H1 (cell line): Measurements from ENCODE around the gene TOM1L2. TPM values are rescaled to one million over a fixed set of nuclear protein-coding genes. Genes with fewer than 3 reads are reported as not detected.
A peak's percentile ranks its signal among the peaks of the same experiment; 100 is the strongest.

Experiments used
- CTCF ChIA-PET: fragments of 300-600 bp; sonication (Branson Sonifier 250); formaldehyde crosslinking; loops from one replicate; lab custom pipeline; 2021; ENCODE audit not compliant: partially characterized antibody; lab: Charles Lee
- POLR2A ChIA-PET: fragments of 300-600 bp; sonication (Branson Sonifier 250); formaldehyde crosslinking; loops from one replicate; lab custom pipeline; 2021; ENCODE audit warnings: inconsistent platforms; ENCODE audit not compliant: partially characterized antibody; lab: Charles Lee
- DNase-seq, 2 experiments: peaks; one replicate each; pipeline versions ENCODE4 v3.0.0 to v3.0.0-alpha.2; 2010 to 2022; ENCODE audit warnings: low spot score in 2 of 2, low read depth in 1 of 2, mixed read lengths in 1 of 2
- FAIRE-seq: peaks from 2 replicates; lab custom pipeline; 2011; peaks lifted over from hg19 to GRCh38; lab: Jason Lieb, UNC
- H2AFZ ChIP-seq: 2 replicates; pipeline ENCODE4 v1.8.1; 2012; ENCODE audit warnings: low read length, inconsistent platforms
- H2AK5ac ChIP-seq: 2 replicates; pipeline ENCODE4 v1.6.1; 2013; ENCODE audit warnings: low read depth, low read length
- H2BK120ac ChIP-seq: replicated peaks from 2 replicates; pipeline ENCODE3; 2013; ENCODE audit warnings: low read depth, low read length, inconsistent platforms
- H2BK12ac ChIP-seq: 2 replicates; pipeline ENCODE4 v1.6.1; 2013; ENCODE audit warnings: low read depth, low read length
- H2BK15ac ChIP-seq: 2 replicates; pipeline ENCODE4 v1.6.1; 2013; ENCODE audit warnings: low read length
- H2BK20ac ChIP-seq: 2 replicates; pipeline ENCODE4 v1.6.1; 2013; ENCODE audit warnings: low read length
- H2BK5ac ChIP-seq: 2 replicates; pipeline ENCODE4 v1.6.1; 2013; ENCODE audit warnings: low read depth, low read length
- H3K14ac ChIP-seq: 2 replicates; pipeline ENCODE4 v1.6.1; 2013; ENCODE audit warnings: inconsistent platforms; ENCODE audit not compliant: insufficient read length
- H3K18ac ChIP-seq: 2 replicates; pipeline ENCODE4 v1.6.1; 2013; ENCODE audit warnings: low read length; ENCODE audit errors: extremely low read depth
- H3K23ac ChIP-seq: 2 replicates; pipeline ENCODE4 v1.6.1; 2013; ENCODE audit warnings: inconsistent platforms; ENCODE audit not compliant: insufficient read length
- H3K23me2 ChIP-seq: 2 replicates; pipeline ENCODE4 v1.6.1; 2013; ENCODE audit warnings: low read depth, low read length
- H3K27ac ChIP-seq: 2 replicates; pipeline ENCODE4 v1.6.1; 2011; ENCODE audit warnings: low read depth, low read length, inconsistent platforms
- H3K27me3 ChIP-seq, 4 experiments: replicated peaks in 1 of 4; 1 replicate in 1 of 4; 2 replicates in 3 of 4; pipeline versions ENCODE4 v1.6.1 to v1.8.1; 2011 to 2013; ENCODE audit warnings: low read length in 3 of 4, mild to moderate bottlenecking in 3 of 4, inconsistent platforms in 2 of 4, mixed read lengths in 2 of 4, moderate library complexity in 1 of 4; ENCODE audit not compliant: control insufficient read depth in 3 of 4, insufficient read depth in 3 of 4; ENCODE audit errors: extremely low read depth in 1 of 4
- H3K36me3 ChIP-seq, 4 experiments: 2 replicates each; pipeline versions ENCODE4 v1.6.1 to v1.8.1; 2011 to 2013; ENCODE audit warnings: mild to moderate bottlenecking in 4 of 4, low read length in 3 of 4, moderate library complexity in 2 of 4, control low read depth in 1 of 4, inconsistent platforms in 1 of 4; ENCODE audit not compliant: insufficient read depth in 4 of 4, control insufficient read depth in 2 of 4
- H3K4ac ChIP-seq: replicated peaks from 2 replicates; pipeline ENCODE3; 2013; ENCODE audit warnings: low read length, low read depth, mixed read lengths, inconsistent platforms; ENCODE audit not compliant: insufficient read length
- H3K4me1 ChIP-seq, 4 experiments: replicated peaks in 1 of 4; 1 replicate in 1 of 4; 2 replicates in 3 of 4; pipeline versions ENCODE4 v1.6.1 to v1.8.1; 2011 to 2013; ENCODE audit warnings: low read length in 3 of 4, inconsistent platforms in 2 of 4, mixed read lengths in 1 of 4; ENCODE audit not compliant: insufficient read depth in 4 of 4, control insufficient read depth in 3 of 4
- H3K4me2 ChIP-seq, 2 experiments: 2 replicates each; pipeline versions ENCODE4 v1.6.1 to v1.8.1; 2011 to 2013; ENCODE audit warnings: low read depth in 2 of 2, low read length in 2 of 2, control low read depth in 1 of 2, inconsistent platforms in 1 of 2, mild to moderate bottlenecking in 1 of 2; ENCODE audit not compliant: insufficient read depth in 1 of 2
- H3K4me3 ChIP-seq, 4 experiments: fragments of 200-600, 300-600 bp in 1 of 4; sonication (generic), shearing (Covaris generic), sonication (Bioruptor Twin) in 1 of 4; 2 replicates each; pipeline versions ENCODE4 v1.5.1 to v1.8.1; 2011 to 2016; ENCODE audit warnings: low read length in 4 of 4, low read depth in 3 of 4, control low read depth in 2 of 4, inconsistent platforms in 2 of 4, mild to moderate bottlenecking in 2 of 4, mixed read lengths in 1 of 4, moderate library complexity in 1 of 4; ENCODE audit not compliant: insufficient read depth in 2 of 4; ENCODE audit errors: extremely low read depth in 1 of 4
- H3K56ac ChIP-seq: replicated peaks from 2 replicates; pipeline ENCODE3; 2013; ENCODE audit warnings: low read depth, mild to moderate bottlenecking, mixed read lengths, low read length, inconsistent platforms; ENCODE audit not compliant: insufficient read length
- H3K79me1 ChIP-seq: 2 replicates; pipeline ENCODE4 v1.6.1; 2013; ENCODE audit warnings: low read depth, low read length, control low read depth
- H3K79me2 ChIP-seq, 2 experiments: 2 replicates each; pipeline versions ENCODE4 v1.6.1 to v1.8.1; 2012 to 2013; ENCODE audit warnings: low read length in 2 of 2, mild to moderate bottlenecking in 2 of 2, inconsistent platforms in 1 of 2; ENCODE audit not compliant: insufficient read depth in 2 of 2, control insufficient read depth in 1 of 2
- H3K9ac ChIP-seq, 4 experiments: replicated peaks in 1 of 4; 1 replicate in 1 of 4; 2 replicates in 3 of 4; pipeline versions ENCODE4 v1.6.1 to v1.8.1; 2011 to 2013; ENCODE audit warnings: low read depth in 3 of 4, low read length in 3 of 4, control low read depth in 2 of 4, mild to moderate bottlenecking in 2 of 4, moderate library complexity in 2 of 4, inconsistent platforms in 1 of 4; ENCODE audit errors: extremely low read depth in 1 of 4
- H3K9me3 ChIP-seq, 2 experiments: 2 replicates each; pipeline versions ENCODE4 v1.6.1 to v1.8.1; 2012 to 2013; ENCODE audit warnings: mild to moderate bottlenecking in 2 of 2, moderate library complexity in 2 of 2, control low read depth in 1 of 2, inconsistent platforms in 1 of 2, low read depth in 1 of 2, low read length in 1 of 2, mixed read lengths in 1 of 2; ENCODE audit not compliant: insufficient read depth in 2 of 2
- H4K20me1 ChIP-seq, 2 experiments: replicated peaks in 1 of 2; 2 replicates each; pipeline versions ENCODE3 to v1.8.1; 2011 to 2013; ENCODE audit warnings: inconsistent platforms in 2 of 2, low read length in 2 of 2, mild to moderate bottlenecking in 1 of 2; ENCODE audit not compliant: insufficient read depth in 2 of 2, control insufficient read depth in 1 of 2
- H4K5ac ChIP-seq: 2 replicates; pipeline ENCODE4 v1.6.1; 2013; ENCODE audit warnings: low read length, low read depth, mixed read lengths, inconsistent platforms; ENCODE audit not compliant: insufficient read length
- H4K8ac ChIP-seq: 2 replicates; pipeline ENCODE4 v1.8.0; 2013; ENCODE audit warnings: mild to moderate bottlenecking, moderate library complexity, low read length, inconsistent platforms; ENCODE audit not compliant: insufficient read depth; ENCODE audit errors: extremely low read depth
- H4K91ac ChIP-seq: replicated peaks from 2 replicates; pipeline ENCODE3; 2013; ENCODE audit warnings: low read length, mixed read lengths, inconsistent platforms; ENCODE audit not compliant: insufficient read length
- ATF2 ChIP-seq: IDR thresholded peaks from 2 replicates; pipeline ENCODE4 v1.6.1; 2012; ENCODE audit warnings: low read length, inconsistent platforms
- E2F6 ChIP-seq: IDR thresholded peaks from 2 replicates; pipeline ENCODE4 v1.6.1; 2012; ENCODE audit warnings: inconsistent platforms
- RXRA ChIP-seq: IDR thresholded peaks from 2 replicates; pipeline ENCODE4 v1.6.1; 2011; ENCODE audit warnings: low read depth, mild to moderate bottlenecking, low read length, moderate library complexity; ENCODE audit not compliant: insufficient read depth
- SP2 ChIP-seq: IDR thresholded peaks from 2 replicates; pipeline ENCODE4 v1.6.1; 2012; ENCODE audit warnings: mild to moderate bottlenecking, low read length, inconsistent platforms
- WGBS, 2 experiments: shearing (Covaris generic) in 1 of 2; methylation state at CpG; one replicate each; pipeline versions ENCODE4 v1.1.6 to v1.1.7; 2013 to 2015; ENCODE audit warnings: low lambda C conversion rate in 2 of 2, mixed read lengths in 2 of 2, inconsistent platforms in 1 of 2, low coverage in 1 of 2, missing lambda C conversion rate in 1 of 2; ENCODE audit not compliant: insufficient replicate concordance in 2 of 2, insufficient coverage in 1 of 2, insufficient read length in 1 of 2; ENCODE audit errors: extremely low coverage in 1 of 2, missing lambda C conversion rate in 1 of 2; 5-methylcytosine and 5-hydroxymethylcytosine counted together
- polyA plus RNA-seq, 7 experiments: library from polyadenylated mRNA; depleted of rRNA in 3 of 7; stranded (reverse) in 5 of 7; unstranded in 2 of 7; fragments of >200 nt in 5 of 7; fragments of 200-250 nt in 2 of 7; gene quantifications; 1 replicate in 5 of 7; 2 replicates in 1 of 7; 4 replicates in 1 of 7; pipeline versions ENCODE4 v1.2.1 to v1.2.3, GENCODE V29; 2011 to 2013; ENCODE audit warnings: missing spikeins in 2 of 7, mixed read lengths in 2 of 7
- total RNA-seq: library from RNA; stranded (reverse); fragmentation: NEBNext Ultra II Directional; extraction: Animal tissue kit (Norgen Biotek cat#: 25700); gene quantifications from 2 replicates; pipeline ENCODE4 v1.2.1, GENCODE V29; 2021

TOM1L2 gene
- total and polyA plus RNA-seq, 2 of the 8 experiments (the other 6 are each of a cell fraction or from before 2014, with no cell fraction given): 2.0 to 3.4 TPM

GRCh38 chr17:17981330-17981729 lies 9.1 kb upstream of the TOM1L2 start:
- H3K9me3 ChIP-seq: no peaks in the 10 kb centered on the region
- TF ChIP-seq E2F6 (no peak), SP2 (no peak), RXRA (no peak), ATF2 (no peak)
- TF ChIP-seq, all 59 proteins: peak for 0
- Histone ChIP-seq H4K91ac (no peak overlapping the region), H2BK120ac (no peak overlapping the region), H2BK15ac (no peak overlapping the region), H3K14ac (no peak overlapping the region), H2BK12ac (no peak overlapping the region), H3K4me2 (no peak overlapping the region), H3K4me1 (no peaks in the 10 kb centered on the region; a peak in 1 of 7 replicates), H4K20me1 (no peaks in the 10 kb centered on the region), H3K27ac (no peak overlapping the region), H3K4ac (no peak overlapping the region), H4K5ac (no peak overlapping the region), H2AFZ (no peak overlapping the region), H4K8ac (peak overlapping the region; percentile 51; the same call in 1 of the 2 replicates), H3K27me3 (no peaks in the 10 kb centered on the region), H3K56ac (no peak overlapping the region), H3K23ac (no peak overlapping the region), H2AK5ac (0 out of 2 replicates have a peak overlapping the region, but pooled peaks have one; percentile 6), H3K23me2 (no peaks in the 10 kb centered on the region), H3K79me2 (no peaks in the 10 kb centered on the region), H3K36me3 (no peaks in the 10 kb centered on the region), H3K9ac (no peak overlapping the region), H2BK20ac (no peak overlapping the region), H3K18ac (no peak overlapping the region), H2BK5ac (no peak overlapping the region), H3K79me1 (no peaks in the 10 kb centered on the region), H3K4me3 (no peak overlapping the region)
- FAIRE-seq (no peak), DNase-seq (no peak)
- CTCF ChIA-PET: interaction anchor here (0.6 to 5.4 kb wide), 4 partner anchors 12 to 90 kb away, joined by 3 to 42 read pairs (median 5); no protein-coding TSS in a partner anchor
- WGBS, 2 experiments: 79% methylated on average over 9 of the region's 9 CpGs; no CpG with 5 or more reads in 1 of the 2 experiments
- POLR2A ChIA-PET: no interaction called here
